ENCODE results near the gene CARS1.

Gene CARS1

DNA sequence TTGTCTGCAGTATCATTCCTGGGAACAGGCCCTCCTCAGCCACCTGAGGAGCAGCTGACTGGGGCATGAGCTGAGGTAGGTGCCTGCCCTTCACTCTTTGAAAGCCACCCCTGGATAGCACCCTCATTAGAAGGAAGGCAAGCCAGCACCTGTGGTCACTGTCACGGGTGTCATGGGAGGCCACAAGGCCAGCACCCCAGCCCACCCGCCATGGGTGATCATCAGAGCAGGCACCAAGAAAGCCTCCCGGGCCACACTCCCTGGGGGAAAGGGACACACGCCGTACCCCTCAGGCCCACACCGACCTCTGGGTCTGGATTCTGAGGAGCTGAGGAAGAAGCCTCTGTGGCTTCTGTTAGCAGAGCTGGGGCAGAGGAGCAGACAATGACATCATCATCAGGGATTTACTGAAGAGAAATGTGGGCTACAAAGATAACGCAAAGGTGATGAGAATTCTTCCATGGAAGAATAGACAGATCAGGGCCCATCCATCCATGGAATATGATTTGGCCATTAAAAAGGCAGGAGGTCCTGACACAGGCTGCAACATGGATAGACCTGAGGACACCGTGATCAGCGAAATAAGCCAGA, 48.4 kb downstream of the CARS1 start:
- no peak for DNase-seq (ENCODE audit: low spot score)

DNA sequence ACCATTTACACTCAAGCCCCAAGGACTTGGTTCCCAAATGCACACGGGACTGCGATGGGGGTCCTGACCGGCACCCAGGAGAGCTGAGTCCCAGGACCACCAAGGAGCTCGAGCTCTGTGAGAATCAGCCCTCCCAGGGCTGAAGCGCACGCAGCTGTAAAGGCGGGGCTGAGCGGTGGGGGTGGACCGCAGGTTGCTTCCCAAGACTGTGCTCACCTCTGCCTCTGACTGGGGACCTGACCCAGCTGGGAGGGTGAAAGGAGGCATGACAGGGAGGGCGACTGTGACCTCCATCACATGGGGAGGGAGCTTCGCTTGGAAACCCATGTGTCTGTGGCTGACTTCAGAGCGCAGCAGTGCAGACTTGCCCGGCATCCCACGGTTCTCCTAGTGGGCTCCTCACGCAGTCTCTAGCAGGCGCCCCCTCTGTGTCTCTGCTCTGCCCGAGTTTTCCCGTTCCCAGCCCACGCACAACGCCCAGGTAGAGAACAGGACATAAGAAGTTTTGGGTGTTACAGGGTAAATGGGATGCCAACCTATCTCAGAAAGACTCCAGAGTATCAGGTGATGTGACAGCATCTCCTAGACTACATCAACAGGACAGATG, 49.7 kb downstream of the CARS1 start:
- DNase-seq (ENCODE audit: low spot score), result no peak

DNA sequence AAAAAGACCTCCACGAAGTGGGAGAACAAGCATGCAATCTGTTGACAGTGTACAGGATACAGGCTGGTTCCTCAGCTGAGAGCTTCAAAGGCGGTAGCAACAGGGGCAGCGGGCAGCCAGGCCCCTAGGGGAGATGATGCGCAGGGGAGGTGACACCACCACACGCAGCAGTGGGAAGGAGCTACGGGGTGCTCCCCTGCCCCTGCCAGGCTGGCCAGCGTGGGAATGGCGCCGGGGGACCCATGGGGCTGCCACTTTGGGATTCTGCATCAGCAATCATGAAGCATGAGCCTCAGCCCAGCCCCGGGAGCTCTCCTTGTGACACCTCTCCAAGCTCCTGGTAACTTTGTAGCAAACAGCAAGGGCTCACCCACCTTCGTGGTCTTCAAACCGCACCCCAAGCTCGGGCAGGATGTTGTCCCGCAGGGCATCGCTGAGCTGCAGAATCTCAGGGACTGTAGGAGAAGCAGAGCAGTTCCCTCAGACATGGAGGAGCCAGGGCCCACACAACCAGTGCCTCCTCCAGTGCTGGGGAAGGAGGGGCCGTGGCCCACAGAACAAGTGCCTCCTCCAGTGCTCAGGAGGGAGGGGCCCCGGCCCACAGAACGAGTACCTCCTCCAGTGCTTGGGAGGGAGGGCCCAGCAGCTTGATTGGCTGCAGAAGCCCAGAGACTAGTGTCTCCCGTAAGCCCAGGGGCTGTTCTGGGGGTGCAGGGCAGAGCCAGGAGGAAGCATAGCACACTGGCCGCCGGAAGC, 50.5 kb downstream of the CARS1 start:
- no peak for DNase-seq (ENCODE audit: low spot score)

DNA sequence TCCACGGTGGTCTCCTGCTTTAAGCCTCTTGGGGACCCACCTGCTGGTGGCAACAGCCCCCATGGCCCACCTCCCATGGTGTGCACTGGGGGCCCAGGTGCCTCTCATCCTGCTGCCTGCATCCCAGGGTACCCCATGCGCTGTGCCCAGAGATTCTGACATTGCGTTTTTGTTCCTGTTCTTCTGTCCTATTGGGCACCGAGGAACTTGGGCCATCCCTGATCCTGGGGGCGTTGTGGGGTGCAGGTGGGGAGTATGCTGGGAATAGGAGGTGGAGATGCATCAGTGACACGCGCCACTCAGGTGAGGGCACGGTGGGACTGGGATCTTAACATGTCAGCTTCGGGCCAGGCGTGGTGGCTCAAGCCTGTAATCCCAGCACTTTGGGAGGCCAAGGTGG, 52.7 kb downstream of the CARS1 start:
- DNase-seq (ENCODE audit: low spot score), result no peak

DNA sequence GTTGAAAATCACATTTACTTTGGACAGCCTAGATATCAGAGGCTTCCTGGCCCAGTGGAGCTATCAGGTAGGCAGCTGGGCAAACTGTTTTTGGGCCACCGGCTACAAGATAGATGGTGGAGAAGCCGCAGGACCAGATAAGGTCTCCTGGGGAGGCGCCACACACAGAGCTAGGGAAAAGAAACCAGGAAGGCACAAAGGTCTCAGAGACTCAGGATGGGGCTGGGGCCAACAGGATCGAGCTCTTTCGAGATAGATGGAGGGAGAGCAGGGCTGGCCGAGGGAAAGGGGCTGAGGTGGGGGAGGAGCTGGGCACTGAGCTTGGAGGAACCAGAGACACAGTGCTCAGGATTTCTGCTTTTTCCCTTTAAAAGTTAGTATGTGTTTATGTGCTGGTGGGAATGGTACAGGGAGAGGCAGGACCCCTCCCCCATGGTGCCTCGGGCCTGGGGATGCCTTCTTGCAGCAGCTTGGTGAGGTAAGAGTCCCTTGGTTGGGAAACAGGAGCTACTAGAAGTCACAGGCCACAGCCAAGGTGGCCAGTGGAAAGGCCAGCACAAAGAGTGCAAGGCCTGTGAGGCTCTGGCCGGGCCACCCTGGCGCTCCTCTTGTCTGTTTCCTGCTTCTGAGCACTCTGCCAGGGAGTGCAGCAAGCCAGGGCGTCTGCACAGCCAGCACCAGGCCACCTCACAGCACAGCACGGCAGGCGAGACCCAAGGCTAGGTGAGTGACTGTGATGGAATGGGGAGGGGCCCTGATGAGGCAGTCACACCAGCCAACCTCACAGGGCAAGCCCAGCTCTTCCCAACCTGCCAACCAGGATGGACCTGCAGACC, 53.6 kb downstream of the CARS1 start:
- DNase-seq (ENCODE audit: low spot score), result no peak

DNA sequence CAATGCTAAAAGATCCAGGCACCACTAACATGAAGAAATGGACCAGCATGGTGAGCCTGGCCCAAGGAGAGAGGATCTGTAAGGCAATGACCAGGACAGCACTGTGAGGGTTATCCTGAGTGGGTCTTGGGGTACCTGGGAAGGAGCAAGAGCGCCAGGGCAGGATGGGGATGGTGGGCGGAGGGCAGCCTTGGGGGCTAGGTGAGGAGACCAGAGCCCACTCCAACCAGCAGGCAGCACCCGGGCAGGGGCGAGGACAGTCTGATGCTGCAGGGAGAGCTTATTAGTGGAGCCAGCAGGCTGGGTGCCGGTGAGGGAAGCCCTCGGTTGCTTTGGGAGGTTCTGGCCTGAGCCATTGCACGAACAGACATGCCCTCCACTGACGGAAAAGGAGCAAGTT, 54.4 kb downstream of the CARS1 start:
- DNase-seq (ENCODE audit: low spot score), result no peak

DNA sequence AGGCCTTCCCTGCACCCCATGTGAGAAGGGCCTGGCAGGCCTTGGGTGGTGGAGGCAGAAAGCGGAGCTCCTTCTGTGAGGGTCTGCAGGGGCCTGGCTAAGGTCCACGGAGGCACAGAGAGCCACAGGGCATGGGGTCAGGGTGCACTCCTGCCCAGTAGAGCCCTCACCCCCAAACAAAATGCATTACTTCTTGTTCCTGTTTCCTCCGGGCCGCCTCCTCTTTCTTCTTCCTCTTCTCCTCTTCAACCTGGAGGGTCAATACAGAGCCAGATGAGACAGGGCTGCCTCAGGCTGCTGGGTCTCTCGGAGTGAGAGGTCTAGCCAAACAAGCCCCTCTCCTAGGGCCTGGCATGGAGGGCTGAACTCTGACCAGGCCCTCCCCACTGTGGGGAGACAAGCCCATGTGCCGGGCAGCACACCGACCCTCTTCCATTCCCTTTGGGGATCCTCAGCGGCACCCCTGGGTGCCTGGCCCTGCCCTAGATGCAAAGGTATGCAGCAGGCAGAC, 54.8 kb downstream of the CARS1 start:
- no peak for DNase-seq (ENCODE audit: low spot score)

DNA sequence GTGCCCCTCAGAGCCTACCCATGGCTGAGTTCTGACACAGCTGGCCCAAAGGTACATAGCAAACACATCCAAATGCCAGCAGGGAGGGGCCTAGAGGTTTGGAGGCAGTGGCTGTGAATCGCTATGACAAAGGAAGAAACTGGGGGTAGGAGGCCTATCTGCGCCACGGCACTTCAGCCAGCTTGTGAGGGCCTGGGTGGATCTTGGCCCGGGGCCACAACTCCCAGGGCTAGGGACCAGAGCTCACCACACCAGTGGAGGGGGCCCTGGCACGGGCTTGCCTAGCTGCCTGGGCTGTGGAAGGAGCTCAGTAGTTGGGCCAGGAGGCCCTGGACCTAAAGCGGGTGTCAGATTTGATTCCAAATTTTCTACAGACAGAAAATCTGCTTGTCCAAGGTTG, 55.7 kb downstream of the CARS1 start:
- DNase-seq (ENCODE audit: low spot score), result no peak

DNA sequence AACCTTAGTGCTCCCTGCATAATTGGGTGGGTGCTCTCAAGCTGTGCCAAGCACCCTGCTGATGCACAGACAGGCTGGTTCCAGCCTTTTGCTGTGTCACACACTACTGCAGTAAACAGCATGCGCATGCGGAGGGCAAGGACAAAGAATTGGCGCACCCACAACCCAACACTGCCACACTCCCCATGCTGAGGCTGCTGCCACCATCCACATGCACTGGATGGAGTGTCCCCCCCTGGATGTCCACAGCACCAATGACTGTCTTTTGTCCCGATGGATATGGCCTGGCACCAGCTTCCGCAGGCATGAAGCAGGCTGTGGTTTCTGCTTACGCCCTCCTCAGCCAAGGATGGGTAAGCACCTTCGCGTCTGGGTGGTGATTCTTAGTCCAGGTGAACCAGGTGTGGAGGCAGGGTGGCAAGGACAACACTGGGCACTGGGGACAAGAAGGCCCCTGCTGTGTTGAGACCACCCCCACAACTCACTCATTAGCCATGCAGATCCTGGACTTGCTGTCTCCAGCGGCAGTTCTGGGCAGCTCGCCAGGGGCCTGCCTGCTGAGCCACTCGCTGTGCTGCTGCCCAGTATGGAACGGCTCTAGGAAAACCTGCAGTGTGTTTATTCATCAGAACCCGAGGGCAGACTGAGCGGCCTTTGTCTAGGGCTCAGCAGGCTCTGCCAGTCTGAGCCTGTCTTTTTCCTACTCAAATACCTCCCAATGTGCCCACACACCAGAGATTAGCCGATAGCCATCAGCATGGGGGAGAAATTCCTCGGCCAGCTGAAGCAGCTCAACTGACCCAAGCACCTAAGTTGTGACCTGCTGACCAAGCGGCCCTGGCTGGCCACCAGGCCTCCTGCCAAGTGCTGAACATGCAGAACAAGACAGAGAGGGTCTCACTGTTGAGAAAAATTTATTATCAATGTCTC, 56.9 kb downstream of the CARS1 start:
- DNase-seq (ENCODE audit: low spot score), result no peak

DNA sequence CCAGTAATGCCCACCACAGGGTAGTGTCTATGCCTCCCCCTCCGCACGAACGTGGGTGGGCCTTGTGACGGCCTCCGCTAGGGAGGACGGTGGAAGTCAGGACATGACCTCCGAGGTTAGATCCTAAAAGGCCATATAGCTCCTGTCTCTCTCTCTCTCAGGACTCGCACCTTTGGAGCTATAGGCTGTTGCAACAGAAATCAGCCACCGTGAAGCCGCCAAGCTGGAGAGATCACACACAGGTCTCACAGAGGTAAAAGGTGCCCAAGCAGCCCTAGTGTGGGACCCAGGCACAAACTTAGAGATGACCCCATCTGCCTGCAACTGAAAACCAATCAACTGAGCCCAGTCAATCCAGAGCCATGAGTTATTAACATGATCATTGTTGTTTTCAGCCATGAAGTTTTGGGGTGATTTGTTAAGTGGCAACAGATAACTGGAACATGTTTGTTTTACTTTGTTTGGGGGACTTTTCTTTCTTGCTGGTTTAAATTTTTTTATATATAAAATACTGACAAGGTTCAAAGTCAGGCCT, 57.7 kb downstream of the CARS1 start:
- no peak for DNase-seq (ENCODE audit: low spot score)

DNA sequence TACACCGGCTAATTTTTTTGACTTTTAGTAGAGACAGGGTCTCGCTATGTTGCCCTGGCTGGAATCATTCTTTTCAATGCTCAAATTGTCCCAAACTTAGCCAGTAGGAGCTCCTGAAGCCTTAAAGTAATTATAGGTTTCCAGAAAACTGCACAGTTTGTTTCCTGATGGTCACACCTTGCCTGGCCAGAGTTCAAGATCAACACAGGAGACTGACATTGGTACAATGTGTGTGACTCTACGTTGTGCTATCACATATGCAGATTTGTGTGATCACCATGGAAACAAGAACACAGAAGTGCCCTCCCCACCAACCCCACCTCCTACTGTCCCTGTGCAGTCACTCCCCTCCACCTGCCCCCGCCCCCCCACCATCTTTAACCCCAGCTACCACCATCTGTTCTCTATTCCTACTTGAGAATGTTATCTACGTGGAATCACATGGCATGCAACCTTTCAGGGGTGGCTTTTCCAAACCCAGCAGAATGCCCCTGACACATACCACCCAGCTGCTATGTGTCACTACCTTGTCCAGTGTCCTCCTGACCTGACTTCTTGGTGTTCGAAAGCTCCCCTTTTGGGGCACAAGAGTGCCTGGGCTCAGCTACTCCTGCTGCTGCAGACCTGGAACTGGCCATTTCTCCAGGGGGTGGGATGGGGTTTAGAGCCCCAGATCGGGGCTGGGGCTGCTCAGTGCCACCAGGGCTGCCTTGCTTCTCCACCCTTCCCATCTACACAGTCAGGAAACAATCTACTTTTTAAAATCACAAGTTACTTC, 59.0 kb downstream of the CARS1 start:
- DNase-seq (ENCODE audit: low spot score), result no peak

DNA sequence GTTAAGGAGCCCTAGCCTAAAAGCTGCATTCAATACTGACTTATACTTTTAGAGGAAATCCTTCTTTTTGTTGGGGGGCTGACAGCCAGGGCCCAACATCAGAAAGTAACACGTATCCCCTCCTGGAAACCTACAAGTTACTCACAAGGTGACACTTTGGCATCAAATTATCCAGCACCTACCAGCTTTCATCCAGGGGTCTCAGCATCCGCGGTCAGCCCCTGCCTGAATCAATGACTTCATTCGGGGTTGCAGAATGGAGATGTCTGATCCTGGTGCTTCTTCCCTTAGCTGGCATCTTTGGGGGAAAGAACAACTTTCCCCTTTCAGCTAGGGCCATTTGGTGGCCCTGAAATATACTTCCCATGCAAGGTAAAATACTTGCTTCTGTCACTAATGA, 59.8 kb downstream of the CARS1 start:
- no peak for DNase-seq (ENCODE audit: low spot score)

DNA sequence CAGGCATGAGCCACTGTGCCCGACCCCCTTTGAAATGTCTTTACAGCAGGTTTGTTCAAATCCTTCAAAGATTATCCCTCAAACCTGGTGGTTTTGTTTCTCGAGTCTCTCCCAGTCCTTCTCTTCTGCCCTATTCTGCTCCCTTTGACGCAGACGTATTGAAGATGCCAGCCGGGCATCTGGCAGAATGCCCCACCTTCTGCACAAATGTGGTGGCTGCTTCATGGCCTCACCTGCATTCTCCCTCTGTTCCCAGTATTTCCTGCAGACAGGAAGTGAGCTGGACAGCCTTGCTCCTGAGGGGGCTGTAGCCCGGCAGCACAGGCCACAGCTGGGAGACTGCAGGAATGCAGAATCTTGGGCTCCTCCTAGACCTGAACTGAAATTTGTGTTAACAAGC, 60.2 kb downstream of the CARS1 start:
- no peak for DNase-seq (ENCODE audit: low spot score)

DNA sequence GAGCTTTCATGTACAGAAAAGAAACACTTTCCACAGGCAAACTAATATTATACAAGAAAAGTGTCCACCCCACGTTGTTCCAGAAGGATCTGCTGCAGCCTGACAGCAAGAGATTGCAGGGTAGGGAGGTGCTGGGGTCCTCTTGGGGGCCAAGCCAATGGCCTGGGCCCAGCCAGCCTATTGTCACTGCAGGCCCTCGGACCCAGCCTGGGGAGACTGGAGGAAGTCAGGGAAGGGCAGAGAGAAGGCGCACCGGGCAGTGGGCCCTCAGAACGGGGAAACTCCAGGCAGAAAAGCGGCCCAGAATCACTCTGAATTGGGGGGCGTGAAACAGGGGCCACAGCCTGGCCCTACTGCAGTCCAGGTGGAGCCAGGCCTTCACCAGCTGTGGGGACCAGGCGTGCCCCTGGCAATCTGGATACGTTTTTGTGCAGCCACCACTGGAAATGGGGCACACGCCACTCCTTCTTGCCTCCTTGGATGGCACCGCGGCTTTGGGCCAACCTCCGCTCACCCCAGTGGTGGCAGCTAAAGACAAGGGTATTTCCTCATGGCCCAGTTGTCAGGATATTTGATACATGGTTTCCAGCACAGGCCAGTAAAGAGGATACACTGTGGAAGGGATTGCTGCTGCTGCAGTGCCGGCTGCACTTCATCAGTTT, 61.2 kb downstream of the CARS1 start:
- no peak for DNase-seq (ENCODE audit: low spot score)

DNA sequence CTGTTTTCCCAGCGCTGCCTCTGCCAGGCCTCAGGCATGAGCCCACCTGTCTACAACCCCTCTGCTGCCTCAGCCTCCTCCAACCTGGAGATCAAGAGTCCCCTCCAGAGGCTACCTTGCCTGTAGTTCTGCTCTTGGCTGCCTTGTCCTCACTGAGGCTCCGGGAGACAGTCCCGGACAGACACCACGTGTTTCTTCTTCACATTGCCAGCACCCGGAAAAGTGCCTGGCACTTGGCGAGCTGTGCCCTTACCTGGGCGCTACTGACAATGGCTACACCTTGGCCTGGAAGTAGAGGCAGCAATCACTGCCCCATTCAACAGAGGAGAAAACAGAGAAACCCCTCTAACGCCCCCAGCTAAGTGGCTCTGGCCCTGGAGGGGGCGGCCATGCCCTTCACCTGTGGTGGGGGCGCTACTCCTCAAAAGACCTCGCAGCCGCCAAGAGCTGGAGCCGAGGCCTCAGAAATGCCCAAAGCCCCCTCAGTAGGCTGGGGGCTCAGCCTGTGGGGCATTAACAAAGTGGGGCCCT, 62.1 kb downstream of the CARS1 start:
- DNase-seq (ENCODE audit: low spot score), result no peak

DNA sequence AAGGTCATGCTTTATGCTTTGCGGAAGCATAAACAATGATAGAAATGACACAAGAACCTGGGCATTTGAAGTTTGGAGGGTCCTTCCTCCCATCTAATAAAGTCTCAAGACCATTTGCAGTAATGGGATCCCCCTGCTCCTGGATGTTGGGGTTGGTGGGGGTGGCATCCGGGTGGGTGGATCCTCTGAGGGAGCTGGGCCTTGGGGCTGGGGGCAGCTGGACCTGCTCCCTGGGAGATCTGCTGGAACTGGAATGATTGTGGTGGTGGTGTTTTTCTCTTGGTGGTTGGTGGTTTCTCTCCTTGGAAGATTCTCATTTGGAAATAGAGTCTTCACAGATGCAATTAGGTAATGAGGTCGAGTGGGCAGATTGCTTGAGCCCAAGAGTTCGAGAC, 62.9 kb downstream of the CARS1 start:
- DNase-seq (ENCODE audit: low spot score), result no peak

DNA sequence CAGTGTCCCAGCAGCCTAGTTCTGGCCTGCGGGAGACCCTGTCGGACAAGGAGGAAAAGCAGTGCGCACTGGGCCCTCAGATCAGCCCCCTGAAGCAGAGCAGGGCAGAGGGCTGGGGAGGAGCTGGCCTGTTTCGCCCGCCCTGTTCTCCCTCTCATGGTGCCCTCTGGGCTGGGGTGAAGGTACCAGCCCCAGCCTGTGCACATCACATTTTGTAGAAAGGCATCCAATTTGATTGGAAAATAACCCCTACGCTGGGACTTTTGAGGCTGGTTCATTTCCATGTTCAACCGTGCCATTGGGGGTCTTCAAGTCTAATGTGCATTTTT, 64.3 kb downstream of the CARS1 start:
- no peak for DNase-seq (ENCODE audit: low spot score)

DNA sequence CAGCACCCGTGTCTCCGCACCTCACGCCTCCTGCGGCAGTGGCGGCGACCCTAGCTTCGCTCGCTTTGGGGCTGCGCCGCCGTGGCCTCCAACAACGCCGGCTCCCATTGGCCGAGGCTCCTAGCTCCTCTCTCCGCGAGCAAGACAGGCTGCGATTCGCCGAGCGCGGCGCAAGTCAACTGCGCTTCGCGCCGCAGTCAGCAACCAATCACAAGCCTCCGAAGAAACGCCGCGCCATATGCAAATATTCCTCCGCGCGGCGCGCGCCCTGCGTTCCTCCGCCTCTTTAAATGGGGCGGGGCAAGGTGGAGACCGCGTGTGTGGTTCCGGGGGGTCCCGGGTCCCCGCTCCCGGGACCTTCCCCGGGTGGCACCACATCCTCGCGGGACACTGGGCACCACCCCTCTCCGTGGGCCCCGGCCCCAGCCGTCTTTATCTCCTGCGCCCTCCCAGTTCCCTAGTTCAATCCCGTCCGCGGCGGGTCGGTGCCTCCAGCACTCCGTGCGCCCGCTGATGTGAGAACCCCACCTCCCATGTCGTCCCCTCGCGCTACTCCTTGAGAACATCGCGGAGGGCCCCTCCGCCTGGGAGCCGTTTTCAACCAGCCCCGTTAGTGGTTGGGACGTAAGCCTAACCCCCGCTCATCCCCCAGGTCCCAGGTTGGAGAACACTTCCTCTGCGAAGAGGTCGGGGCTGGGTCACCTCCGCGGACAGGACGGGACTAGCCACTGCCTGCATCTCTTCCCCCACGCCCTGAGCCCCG, 64.8 kb downstream of the CARS1 start, which contains the start of gene NAP1L4:
Gene NAP1L4, minus strand, starts transcription at position 96 of the 763 bp plus-strand sequence. CDS start 13,109 bp downstream, outside the sequence.
- DNase-seq (ENCODE audit: low spot score), result peak; percentile 98

Measured in activated CD4-positive, alpha-beta T cell treated with anti-CD3 and anti-CD28 coated beads, Interleukin-2, Interleukin-4, amounts not matched to agents 100 ng/mL and 50 ng/mL, durations not matched to agents 16 hours and 8 hours (primary cell).